ENCODE measurements around the gene CDRT15.
"Not testable (repeated sequence)": the region's sequence is repeated elsewhere in the genome, so short reads cannot be mapped to it uniquely, and the experiment has no call there.

The CDRT15 gene

DNA sequence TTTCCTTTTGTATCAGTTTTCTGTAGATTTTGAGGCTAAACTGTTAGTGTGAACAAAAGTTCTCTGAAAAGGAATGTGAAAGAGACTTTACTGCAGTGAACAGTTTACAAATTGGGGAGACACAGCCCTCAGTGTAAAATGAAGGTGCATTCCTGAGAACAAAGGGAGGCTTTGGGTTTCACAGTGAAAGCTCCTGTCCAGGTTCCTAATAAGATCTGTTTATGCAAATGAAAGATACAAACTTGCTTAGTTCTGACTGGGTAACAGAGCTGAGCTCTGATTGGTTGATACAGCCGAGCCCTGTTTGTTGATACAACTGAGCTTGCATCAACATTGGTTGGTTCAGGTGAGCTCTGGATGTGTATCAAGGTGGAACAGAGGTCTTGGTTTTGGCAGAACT lies 8.3 kb upstream of the CDRT15 start:
- TF ChIP-seq FOXP2 (optimal IDR thresholded peaks at IDR 0.05; ENCODE audit: control extremely low read depth, extremely low read length, insufficient read depth): no peak
- no peak for TF ChIP-seq POLR2AphosphoS5 (IDR thresholded peaks at IDR 0.05; ENCODE audit: borderline replicate concordance, low read depth, low read length)
- TF ChIP-seq EZH2 (IDR thresholded peaks at IDR 0.05): no peak
- Histone ChIP-seq H3K4me3 (no peak overlapping the region), H3K27ac (no peak overlapping the region), H3K36me3 (ENCODE audit: insufficient read depth, low read length) (no peaks in the 10 kb centered on the region), H3K9ac (ENCODE audit: insufficient read length) (no peak overlapping the region), H3K9me3 (ENCODE audit: low read depth, low read length) (no peaks in the 10 kb centered on the region)
- DNase-seq (ENCODE audit: low read depth, low spot score): no peak

DNA sequence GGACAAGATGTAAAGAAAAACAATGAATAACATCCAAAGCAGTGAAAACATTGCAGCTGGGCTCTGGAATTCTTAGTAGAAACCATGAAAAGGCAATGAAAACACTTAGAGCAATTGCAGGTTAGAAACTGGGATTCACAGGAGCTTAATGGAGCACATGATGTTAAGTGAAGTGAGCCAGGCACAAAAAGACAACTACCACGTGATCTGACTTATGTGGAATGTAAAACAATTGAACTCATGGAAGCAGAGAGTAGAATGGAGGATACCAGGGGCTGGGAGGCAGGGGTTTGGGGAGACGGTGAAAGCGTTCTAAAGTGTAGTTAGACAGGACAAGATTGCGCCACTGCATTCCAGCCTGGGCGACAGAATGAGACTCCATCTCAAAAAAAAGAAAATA lies 2.6 kb upstream of the CDRT15 start:
- H3K36me3 ChIP-seq (ENCODE audit: insufficient read depth, low read length); H3K9ac ChIP-seq (ENCODE audit: insufficient read length); H3K4me3 ChIP-seq; H3K27ac ChIP-seq; H3K9me3 ChIP-seq (ENCODE audit: low read depth, low read length); DNase-seq (ENCODE audit: low read depth, low spot score): not testable (repeated sequence)

DNA sequence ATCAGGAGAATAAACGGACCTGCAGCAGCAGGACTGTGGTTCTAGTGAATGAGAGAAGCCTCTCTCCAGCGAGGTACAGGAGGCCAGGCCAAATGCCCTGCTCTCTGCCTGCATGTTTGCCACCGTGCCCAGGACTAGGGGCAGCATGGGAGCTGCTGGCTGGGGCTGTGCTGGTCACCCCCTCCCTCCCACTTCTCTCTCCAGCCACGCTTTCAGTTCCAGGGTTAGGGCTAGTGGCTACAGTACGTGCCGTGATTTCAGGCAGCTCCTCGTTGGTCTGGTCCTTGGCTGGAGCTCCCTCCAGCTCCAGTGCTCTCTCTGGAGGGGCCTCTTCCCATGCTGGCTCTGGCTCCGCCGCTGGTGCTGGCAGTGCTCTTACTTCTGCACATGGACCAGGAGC lies 630 bp downstream of the CDRT15 start:
- not testable (repeated sequence) for H3K4me3 ChIP-seq; H3K27ac ChIP-seq; H3K9me3 ChIP-seq (ENCODE audit: low read depth, low read length); H3K36me3 ChIP-seq (ENCODE audit: insufficient read depth, low read length); DNase-seq (ENCODE audit: low read depth, low spot score); H3K9ac ChIP-seq (ENCODE audit: insufficient read length)

DNA sequence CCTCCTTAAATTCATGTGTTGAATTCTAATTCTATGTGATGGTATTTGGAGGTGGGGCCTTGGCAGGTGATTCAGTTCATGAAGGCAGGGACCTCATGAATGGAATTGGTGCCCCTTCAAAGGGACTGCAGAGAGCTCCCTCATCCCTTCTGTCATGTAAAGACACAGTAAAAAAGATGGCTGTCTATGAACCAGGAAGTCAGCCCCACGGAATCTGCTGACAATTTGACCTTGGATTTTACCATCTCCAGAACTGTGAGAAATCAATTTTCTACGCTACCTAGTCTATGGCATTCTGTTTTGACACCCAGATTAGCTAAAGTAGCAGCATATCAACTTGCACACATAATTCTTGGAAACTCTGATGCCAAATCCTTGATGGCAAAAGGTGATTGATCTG lies 1.6 kb downstream of the CDRT15 start:
- not testable (repeated sequence) for H3K36me3 ChIP-seq (ENCODE audit: insufficient read depth, low read length); H3K9ac ChIP-seq (ENCODE audit: insufficient read length); H3K4me3 ChIP-seq; H3K9me3 ChIP-seq (ENCODE audit: low read depth, low read length); H3K27ac ChIP-seq; DNase-seq (ENCODE audit: low read depth, low spot score)

DNA sequence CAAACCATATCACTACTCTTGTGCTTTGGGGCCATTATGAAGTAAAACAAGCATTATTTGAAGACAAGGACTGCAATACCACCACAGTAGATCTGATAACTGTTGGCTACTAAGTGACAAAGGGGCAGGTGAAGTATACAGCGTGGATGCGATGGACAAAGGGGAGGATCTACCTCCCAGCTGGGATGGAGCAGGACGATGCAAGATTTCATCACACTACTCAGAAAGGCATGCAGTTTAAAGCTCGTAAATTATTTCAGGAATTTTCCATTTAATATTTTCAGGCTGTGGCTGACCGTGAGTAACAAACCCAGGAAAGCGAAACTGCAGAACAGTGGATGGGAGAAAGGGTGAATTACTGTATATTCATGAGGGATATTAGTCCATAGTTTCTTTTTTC lies 5.5 kb downstream of the CDRT15 start:
- H3K36me3 ChIP-seq (ENCODE audit: insufficient read depth, low read length); H3K27ac ChIP-seq; H3K4me3 ChIP-seq; H3K9me3 ChIP-seq (ENCODE audit: low read depth, low read length); H3K9ac ChIP-seq (ENCODE audit: insufficient read length); DNase-seq (ENCODE audit: low read depth, low spot score): not testable (repeated sequence)

DNA sequence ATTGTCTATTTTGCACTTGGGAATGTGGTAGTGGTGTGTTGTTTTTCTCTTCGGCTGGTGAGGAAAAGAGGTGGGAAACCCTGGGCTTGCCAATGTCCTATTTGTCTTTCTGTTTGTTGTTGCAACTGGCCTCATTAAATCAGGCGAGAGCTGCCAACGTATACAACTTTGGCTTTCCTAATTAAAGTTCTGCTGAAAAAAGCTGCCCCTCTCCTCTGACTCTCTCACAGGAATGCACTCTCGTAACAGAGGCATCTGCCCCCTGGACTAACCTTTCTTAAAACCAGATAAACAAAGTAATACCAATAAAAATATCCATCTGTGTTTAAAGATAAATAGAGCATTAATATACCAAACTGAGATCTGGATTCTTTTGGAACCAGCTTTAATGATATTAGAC lies 7.8 kb downstream of the CDRT15 start:
- Histone ChIP-seq H3K27ac (no peak overlapping the region), H3K36me3 (ENCODE audit: insufficient read depth, low read length) (no peaks in the 10 kb centered on the region), H3K9ac (ENCODE audit: insufficient read length) (no peak overlapping the region), H3K4me3 (no peak overlapping the region), H3K9me3 (ENCODE audit: low read depth, low read length) (no peaks in the 10 kb centered on the region)
- TF ChIP-seq POLR2AphosphoS5 (IDR thresholded peaks at IDR 0.05; ENCODE audit: borderline replicate concordance, low read depth, low read length): no peak
- DNase-seq (ENCODE audit: low read depth, low spot score): no peak

DNA sequence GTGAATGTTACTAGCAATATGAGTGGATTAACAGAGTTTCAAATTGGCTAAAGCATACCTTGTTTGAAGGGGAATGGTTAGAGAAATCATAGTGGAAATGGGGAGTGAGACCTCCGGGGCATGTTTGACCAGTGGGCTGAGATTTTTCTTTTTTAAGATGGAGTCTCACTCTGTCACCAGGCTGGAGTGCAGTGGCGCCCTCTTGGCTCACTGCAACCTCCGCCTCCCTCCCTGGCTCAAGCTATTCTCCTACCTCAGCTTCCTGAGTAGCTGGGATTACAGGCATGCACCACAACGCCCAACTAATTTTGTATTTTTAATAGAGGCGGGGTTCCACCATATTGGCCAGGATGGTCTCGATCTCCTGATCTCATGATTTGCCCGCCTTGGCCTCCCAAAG lies 9.6 kb downstream of the CDRT15 start:
- no peak overlapping the region for H3K27ac ChIP-seq
- H3K36me3 ChIP-seq (ENCODE audit: insufficient read depth, low read length): no peaks in the 10 kb centered on the region
- no peak overlapping the region for H3K4me3 ChIP-seq
- TF ChIP-seq EZH2 (IDR thresholded peaks at IDR 0.05) (no peak), FOXP2 (optimal IDR thresholded peaks at IDR 0.05; ENCODE audit: control extremely low read depth, extremely low read length, insufficient read depth) (no peak), POLR2AphosphoS5 (IDR thresholded peaks at IDR 0.05; ENCODE audit: borderline replicate concordance, low read depth, low read length) (no peak)
- H3K9ac ChIP-seq (ENCODE audit: insufficient read length): no peak overlapping the region
- no peaks in the 10 kb centered on the region for H3K9me3 ChIP-seq (ENCODE audit: low read depth, low read length)
- DNase-seq (ENCODE audit: low read depth, low spot score): no peak

DNA sequence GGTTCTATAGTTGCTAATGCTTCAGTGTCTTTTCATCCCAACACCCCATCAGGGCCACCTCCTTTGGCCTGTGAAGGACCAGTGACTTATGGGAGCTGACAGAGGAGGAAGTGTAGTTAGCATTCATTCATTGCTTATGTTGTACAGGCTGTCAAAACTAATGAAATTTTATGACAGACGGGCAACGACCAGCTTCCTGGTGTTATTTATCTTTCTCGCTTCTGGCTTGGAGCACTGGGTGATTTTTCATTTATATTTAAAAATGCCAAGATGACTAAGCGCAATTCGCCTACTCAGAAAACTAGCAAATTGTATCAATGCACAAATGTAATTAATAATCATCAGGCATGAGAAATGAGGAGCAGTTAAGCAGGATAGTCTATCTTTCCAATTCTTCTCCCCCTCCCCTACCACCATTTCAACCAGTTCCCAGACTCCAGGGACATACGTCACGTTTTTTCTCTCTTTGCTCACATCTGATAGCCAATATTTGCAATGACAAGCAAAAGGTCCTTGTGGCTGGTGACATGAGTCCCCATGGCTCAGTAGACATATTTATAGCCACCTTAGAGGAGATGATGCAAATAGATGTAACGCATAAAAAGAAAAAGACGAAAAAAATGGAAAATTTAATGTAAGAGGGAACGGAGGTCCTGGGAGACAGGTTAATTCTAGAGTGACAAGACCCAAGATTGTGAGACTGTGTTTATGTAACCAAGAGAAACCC lies 11.2 kb downstream of the CDRT15 start:
- H3K9ac ChIP-seq (ENCODE audit: insufficient read length): no peak overlapping the region
- no peaks in the 10 kb centered on the region for H3K9me3 ChIP-seq (ENCODE audit: low read depth, low read length)
- no peak overlapping the region for H3K4me3 ChIP-seq
- TF ChIP-seq EZH2 (IDR thresholded peaks at IDR 0.05) (no peak), FOXP2 (optimal IDR thresholded peaks at IDR 0.05; ENCODE audit: control extremely low read depth, extremely low read length, insufficient read depth) (no peak), POLR2AphosphoS5 (IDR thresholded peaks at IDR 0.05; ENCODE audit: borderline replicate concordance, low read depth, low read length) (no peak)
- H3K27ac ChIP-seq: no peak overlapping the region
- no peaks in the 10 kb centered on the region for H3K36me3 ChIP-seq (ENCODE audit: insufficient read depth, low read length)
- DNase-seq (ENCODE audit: low read depth, low spot score): no peak

DNA sequence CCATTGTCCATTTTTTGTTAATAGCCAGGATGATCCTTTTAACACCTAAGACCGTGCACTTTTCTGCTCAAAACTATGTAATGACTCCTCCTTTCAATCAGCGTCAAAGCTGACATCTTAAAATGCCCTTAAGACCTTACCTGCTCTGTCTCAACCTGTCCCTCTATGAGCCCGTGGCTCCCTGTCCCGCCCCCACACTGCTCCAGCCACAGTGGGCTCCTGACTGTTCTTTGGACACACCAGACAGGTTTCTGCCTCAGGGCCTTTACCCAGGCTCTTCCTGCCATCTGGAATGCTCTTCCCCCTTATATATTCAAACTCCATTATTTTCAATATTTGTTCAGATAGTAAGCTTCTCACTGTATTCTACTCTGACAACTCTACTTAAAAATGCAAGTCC lies 14.1 kb downstream of the CDRT15 start:
- H3K9me3 ChIP-seq (ENCODE audit: low read depth, low read length): no peaks in the 10 kb centered on the region
- DNase-seq (ENCODE audit: low read depth, low spot score): no peak
- no peak overlapping the region for H3K4me3 ChIP-seq
- H3K27ac ChIP-seq: no peak overlapping the region
- H3K36me3 ChIP-seq (ENCODE audit: insufficient read depth, low read length): no peaks in the 10 kb centered on the region
- H3K9ac ChIP-seq (ENCODE audit: insufficient read length): no peak overlapping the region
- TF ChIP-seq POLR2AphosphoS5 (IDR thresholded peaks at IDR 0.05; ENCODE audit: borderline replicate concordance, low read depth, low read length) (no peak), EZH2 (IDR thresholded peaks at IDR 0.05) (no peak), FOXP2 (optimal IDR thresholded peaks at IDR 0.05; ENCODE audit: control extremely low read depth, extremely low read length, insufficient read depth) (no peak)

DNA sequence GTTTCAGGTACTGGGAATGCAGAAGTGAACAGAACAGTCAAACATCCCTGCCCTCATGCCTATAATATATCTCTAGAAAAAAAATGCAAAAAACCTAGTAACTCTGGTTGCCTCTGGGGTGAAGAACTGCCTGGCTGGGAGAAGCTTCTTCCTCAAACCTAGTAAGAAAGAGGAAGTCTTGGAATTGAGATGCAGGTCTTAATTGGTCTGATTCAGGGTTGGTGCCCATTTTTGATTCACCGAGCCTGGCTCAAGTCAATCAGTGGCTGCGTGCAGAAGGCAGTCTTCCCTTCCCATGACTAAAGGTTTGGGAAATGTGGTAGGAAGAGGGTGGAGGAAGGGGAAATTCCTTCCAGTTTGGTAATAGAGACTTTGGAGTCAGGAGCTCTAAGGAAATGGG lies 22.4 kb downstream of the CDRT15 start:
- no peaks in the 10 kb centered on the region for H3K9me3 ChIP-seq (ENCODE audit: low read depth, low read length)
- no peak for TF ChIP-seq FOXP2 (optimal IDR thresholded peaks at IDR 0.05; ENCODE audit: control extremely low read depth, extremely low read length, insufficient read depth)
- no peak for TF ChIP-seq POLR2AphosphoS5 (IDR thresholded peaks at IDR 0.05; ENCODE audit: borderline replicate concordance, low read depth, low read length)
- no peak for TF ChIP-seq EZH2 (IDR thresholded peaks at IDR 0.05)
- H3K36me3 ChIP-seq (ENCODE audit: insufficient read depth, low read length): no peaks in the 10 kb centered on the region
- H3K4me3 ChIP-seq: no peak overlapping the region
- DNase-seq (ENCODE audit: low read depth, low spot score): no peak
- no peak overlapping the region for H3K9ac ChIP-seq (ENCODE audit: insufficient read length)
- H3K27ac ChIP-seq: no peak overlapping the region

Data from SK-N-MC (cell line).